DMS153 (cell line): ENCODE results near the gene NANP.
"Not testable (repeated sequence)": the region's sequence is repeated elsewhere in the genome, so short reads cannot be mapped to it uniquely, and the experiment has no call there.

Experiments used
- DNase-seq: peaks from one replicate; lab custom pipeline; 2025; lab: John Stamatoyannopoulos, UW

Gene NANP, protein sequence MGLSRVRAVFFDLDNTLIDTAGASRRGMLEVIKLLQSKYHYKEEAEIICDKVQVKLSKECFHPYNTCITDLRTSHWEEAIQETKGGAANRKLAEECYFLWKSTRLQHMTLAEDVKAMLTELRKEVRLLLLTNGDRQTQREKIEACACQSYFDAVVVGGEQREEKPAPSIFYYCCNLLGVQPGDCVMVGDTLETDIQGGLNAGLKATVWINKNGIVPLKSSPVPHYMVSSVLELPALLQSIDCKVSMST

DNA sequence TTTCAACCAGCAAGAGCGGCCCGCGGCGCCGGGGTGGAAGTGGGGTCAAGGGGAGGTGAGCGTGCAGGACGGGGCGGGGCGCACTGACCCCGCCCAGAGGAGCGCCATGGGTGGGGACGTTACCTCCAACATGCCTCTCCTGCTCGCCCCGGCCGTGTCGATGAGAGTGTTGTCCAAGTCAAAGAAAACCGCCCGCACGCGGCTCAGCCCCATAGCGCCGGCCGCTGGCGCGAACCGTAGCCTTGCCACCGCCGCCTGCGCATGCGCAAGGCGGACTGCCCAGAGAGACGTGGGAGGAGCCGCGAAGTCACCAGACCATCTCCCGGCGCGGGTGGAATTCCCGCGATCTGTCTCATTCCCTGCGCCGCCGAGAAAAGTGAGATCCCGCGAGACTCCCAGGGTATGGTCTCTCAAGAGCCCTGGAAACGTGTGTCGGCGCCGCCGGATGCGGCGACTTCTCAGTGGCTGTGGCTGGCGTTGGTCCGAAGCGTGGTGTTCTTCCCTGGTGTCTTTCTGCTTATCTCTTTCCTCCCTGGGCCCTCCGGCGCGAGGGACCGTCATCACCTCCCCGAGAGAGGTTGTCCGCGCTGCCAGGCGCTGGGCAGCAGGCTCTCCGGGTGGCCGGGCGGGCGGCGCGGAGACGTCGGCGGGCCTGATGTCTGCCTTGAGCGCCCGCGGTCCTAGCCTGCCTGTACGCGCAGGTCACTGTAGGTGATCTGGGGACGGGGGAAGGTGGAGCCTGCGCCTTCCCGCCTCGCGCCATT, at the start of gene NANP:
NANP (minus strand) TSS at position 279 of the 764 bp plus-strand sequence; CDS start at position 213, 66 bp downstream.
- peak; percentile 96 for DNase-seq

GRCh38 chr20:25672659-25673235, 48.9 kb upstream of the NANP start:
- no peak for DNase-seq

DNA sequence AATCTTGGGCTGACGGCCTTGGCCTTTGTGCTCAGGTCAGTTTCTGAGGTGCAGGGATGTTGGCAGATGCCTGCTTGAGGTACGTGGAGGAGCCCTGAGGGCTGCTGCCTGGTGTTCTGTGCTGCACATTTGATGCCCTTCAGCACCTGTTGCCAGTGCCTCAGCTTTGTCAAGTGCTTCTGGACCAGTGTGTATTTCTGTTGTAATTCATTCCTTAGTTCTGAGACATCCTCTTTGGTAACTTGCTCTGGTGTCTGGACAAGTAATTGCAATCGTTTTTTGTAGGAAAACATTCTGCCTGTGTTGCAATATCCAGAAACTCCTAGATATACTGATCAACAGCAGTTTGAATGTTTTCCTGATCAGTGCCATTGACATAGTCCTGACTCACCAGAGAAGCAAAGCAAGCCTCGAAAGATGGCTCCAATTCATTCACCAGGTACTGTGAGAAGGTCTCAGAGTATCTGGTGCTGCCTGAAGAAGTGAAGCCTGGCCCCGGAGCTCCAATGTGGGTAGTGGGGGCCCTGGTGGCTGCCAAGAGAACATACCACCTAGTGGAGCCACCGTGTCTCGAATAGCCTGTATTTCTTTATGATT, 46.1 kb upstream of the NANP start:
- DNase-seq = no peak

DNA sequence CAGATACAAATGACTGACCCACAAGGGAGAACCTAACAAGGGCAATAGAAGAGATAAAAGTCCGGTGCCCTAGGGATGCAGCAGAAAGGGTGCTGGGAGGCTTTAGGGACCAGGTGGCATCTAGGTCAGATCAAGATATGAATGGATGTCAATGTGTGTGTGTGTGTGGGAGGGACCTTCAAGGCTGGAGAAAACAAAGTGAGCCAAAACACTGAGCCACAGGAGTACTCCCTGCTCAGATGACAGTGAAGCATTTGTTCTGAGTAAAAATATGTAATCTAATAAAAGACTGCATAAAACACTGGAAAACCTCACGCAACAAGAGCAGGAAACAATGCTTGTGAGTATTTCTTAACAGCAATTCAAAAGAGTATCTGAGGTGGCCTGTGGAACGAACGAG, 44.6 kb upstream of the NANP start:
- no peak for DNase-seq

DNA sequence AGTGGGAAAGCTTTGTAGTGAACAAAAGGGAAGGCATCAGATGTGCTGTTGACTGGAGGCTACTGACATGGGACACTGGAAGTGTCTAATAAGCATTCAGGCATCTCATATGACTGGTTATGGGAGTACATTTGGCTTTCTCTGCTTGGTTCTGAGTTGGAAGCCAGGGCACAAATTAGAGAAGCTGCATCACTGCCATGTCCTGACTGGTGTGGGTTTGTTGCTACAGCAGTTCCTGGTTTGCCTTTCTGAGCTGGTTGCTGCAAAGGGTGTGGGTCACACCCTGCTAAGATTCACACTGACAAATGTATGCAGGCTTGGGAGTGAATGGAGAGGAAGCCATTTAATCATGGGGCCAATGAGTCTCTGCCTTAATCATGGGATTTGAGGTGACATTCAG, 36.2 kb upstream of the NANP start:
- no peak for DNase-seq

GRCh38 chr20:25654487-25654886, 30.7 kb upstream of the NANP start:
- no peak for DNase-seq

GRCh38 chr20:25652866-25653265, 29.1 kb upstream of the NANP start:
- not testable (repeated sequence) for DNase-seq

- DNase-seq = no peak
Observed at GRCh38 chr20:25644814-25645213, 21.0 kb upstream of the NANP start.

GRCh38 chr20:25643716-25644115, 19.9 kb upstream of the NANP start:
- DNase-seq = no peak

GRCh38 chr20:25637247-25637646, 13.4 kb upstream of the NANP start:
- no peak for DNase-seq

DNA sequence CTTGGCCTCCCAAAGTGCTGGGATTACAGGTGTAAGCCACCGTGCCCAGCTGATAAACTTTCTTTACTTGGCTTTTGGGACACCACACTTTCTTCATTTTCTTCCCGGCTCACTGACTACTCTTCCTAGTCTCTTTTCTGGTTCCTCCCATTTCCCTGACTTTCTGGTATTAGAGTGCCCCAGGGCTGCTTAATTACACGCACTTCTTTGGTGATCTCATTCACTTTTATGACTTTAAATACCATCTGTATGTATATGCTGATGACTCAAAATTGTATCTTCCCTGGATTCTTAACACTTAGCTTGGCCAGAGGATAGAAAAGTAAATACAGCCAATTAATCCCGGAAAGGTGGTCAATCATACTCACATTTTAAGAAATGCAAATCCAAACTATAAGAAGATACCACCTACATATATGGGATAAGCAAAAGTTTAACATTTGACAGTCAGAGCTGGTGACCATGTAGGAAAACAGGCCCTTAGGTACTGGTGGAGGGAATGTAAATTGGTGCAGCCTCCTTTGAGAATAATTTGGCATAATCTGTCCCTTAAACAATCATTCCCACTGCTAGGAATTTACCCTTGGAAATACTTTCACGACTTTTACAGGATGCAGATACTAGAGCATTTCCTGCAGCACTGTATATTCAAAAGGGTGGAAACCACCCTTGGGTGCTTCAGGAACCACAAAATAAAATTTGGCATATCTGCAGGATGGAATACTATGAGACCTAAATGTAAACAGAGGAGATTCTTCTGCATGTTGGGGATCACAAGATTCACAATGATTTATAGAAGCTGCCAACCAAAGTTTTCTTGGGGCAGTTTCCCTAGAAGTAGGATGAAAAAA, 9.4 kb upstream of the NANP start:
- no peak for DNase-seq

- DNase-seq = not testable (repeated sequence)
Observed at GRCh38 chr20:25630615-25631014, 6.8 kb upstream of the NANP start.

DNA sequence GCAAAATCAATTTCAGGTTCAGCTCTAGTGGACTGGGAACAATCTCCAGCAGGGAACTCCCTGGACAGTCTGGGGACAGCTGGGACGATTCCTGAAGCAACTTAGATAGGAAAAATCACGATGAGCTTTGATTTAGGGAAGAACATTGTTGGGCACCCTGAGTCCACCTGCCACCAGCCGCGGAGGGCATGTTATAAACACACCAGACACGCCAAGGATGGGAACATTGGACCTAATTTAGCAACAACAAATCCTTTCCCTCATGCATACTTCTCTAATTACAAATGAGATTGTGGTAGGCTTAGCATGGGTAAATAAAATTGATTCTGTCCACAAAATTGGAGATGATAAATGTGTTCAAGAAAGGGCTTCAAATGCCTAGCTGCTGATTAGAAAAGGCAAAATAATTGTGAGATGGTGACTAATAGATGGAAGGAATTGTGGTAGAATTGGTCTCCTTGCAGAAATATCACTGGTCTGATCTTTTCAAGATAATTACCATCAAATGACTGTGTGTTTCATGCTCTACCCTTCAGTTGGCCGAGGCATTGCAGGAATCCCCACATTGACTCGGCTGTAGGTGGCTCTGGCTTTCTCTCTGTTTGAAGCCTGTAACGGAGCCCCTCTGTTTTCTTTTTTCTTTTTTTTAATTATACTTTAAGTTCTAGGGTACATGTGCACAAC, 6.1 kb upstream of the NANP start:
- DNase-seq = no peak

DNA sequence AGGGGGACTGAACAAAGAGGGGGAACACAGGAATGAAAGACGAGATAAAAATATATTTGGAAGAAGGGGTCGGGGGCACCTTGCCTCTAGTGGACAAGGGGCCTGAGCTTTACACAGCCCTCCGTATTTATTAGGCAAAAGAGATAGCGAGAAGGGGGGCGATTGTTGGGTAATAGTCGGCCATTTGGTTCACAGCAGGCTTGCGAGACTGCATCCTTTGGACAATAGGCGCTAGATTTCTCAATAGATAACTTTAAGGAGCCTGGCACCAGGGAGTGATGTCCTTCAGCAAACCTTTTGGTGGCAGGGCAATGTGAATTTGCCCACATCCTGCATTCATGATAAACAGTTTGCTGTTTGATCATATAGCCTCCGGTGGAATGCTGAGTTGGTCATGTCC, 3.0 kb upstream of the NANP start:
- no peak for DNase-seq

DNA sequence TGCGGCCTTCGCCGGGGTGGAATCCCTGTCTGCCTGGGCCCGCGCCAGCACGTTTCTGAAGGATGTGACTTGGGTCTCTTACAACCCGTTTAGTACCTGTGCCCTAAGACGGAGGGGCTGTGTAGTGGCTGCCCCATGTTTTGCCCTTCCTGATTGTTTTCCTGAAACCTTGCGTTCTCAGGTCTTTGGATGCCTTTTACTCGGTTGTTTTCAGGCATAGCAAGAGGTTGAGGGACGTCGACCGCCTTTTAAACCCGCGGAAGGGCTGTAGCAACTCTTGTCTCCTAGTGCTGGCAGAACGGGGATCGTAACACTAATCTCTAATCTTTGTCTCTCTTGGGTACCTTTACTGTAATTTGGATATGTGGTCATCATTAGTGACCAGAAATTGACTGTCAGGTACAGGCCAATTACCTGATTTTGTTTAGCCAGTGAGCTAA, 706 bp upstream of the NANP start:
- DNase-seq = peak; percentile 21

DNA sequence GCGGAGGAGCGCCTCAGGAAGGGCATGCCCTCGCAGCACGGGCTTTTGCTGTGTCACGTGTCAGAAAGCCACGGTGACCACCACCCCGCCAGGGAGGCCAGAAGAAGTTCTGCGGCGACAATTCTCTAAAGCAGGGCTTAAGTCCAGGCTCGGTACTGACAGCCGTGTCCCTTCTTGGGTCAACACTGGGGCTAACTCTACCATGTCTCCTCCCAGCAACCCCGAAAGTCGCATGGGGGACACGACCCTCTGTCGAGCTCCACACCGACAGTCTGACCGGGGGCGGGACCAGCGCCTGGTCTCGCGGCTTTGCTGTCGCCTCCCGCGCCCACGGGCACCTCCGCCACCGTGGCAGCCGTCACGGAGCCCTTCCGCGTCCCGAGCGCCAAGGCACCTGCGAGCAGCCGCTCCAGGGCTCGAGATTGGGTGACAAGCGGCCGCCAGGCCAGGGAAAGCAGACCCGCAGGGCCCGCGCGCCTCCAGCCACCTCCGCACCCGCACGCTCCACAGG, 534 bp downstream of the NANP start:
- DNase-seq = no peak

- no peak for DNase-seq
Observed at GRCh38 chr20:25622450-25623224, 1.2 kb downstream of the NANP start.

GRCh38 chr20:25622049-25622448, 1.8 kb downstream of the NANP start:
- no peak for DNase-seq

- no peak for DNase-seq
Observed at GRCh38 chr20:25619514-25619913, 4.3 kb downstream of the NANP start.

GRCh38 chr20:25608774-25609173, 15.0 kb downstream of the NANP start:
- no peak for DNase-seq
